HG03520 (cell line): ENCODE data around the gene VASP.
"Not testable (repeated sequence)": the region's sequence is repeated elsewhere in the genome, so short reads cannot be mapped to it uniquely, and the experiment has no call there.

Source experiments
- ATAC-seq: cut with Tn5 transposase; IDR thresholded peaks from one replicate; pipeline ENCODE4 v1.9.1; 2021; ENCODE audit warnings: mild to moderate bottlenecking, moderate library complexity; ENCODE audit not compliant: unreplicated experiment

The VASP gene

DNA sequence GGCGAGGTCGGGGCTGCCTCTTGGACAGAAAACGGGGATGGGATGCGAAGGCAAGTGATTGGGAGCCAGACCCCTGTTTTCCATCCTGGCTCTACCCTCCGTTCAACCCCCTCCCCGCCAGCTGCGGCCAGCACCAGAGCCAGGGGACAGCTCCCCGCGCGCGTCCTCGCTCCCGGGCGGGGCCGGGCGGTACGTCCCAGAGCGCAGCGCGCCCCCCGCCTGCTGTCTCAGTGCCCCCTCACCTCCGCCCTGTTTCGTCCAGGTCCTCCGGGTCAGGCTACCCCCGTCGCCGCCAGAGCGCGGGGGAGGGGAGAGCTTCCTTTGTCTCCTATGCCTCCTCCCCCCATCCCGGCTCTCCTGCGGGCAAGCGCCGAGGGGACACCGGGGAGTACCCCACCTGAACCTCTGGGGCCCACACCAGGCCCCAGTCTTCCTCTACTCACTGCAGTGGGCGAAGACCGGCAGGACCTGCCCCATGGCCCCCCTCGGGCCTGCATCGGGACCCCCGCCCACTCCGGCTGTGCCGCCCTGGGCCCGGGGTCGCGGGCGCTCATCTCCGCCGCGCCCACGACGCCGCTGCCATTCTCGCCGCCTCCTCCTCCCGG is 10.8 kb upstream of the VASP start:
- no peak for ATAC-seq

DNA sequence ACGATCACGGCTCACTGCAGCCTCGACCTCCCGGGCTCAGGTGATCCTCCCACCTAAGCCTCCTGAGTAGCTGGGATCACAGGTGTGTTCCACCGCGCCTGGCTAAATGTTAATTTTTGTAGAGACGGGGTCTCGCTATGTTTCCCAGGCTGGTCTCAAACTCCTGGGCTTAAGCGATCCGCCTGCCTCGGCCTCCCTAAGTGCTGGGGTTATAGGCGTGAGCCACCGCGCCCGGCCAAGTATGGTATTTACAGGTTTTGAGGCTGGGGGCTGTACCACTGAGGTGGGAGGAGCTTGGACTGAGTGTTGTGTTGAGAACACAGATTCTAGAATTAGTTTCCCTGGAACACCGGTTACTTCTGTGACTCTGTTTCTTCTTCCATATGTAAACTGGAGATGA is 9.5 kb upstream of the VASP start:
- no peak for ATAC-seq

DNA sequence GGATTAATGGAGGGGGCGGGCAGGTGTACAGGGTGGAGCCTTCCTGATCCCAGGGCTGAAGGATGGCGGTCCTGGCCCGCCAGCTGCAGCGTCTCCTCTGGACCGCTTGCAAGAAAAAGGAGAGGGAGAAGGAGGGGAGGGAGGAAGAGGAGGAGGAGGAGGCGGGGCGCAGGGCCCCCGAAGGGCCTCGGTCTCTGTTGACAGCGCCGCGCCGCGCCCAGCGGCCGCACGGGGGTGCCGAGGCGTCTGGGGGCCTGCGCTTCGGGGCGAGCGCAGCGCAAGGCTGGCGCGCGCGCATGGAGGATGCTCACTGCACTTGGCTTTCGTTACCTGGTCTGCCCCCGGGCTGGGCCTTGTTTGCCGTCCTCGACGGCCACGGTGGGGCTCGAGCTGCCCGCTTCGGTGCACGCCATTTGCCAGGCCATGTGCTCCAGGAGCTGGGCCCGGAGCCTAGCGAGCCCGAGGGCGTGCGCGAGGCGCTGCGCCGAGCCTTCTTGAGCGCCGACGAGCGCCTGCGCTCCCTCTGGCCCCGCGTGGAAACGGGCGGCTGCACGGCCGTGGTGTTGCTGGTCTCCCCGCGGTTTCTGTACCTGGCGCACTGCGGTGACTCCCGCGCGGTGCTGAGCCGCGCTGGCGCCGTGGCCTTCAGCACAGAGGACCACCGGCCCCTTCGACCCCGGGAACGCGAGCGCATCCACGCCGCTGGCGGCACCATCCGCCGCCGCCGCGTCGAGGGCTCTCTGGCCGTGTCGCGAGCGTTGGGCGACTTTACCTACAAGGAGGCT is 8.7 kb upstream of the VASP start, which contains the start of gene PPM1N:
Gene PPM1N, plus strand, starts transcription at position 33 of the 785 bp plus-strand sequence. Its CDS starts 30 bp downstream, at position 63.
- no peak for ATAC-seq

DNA sequence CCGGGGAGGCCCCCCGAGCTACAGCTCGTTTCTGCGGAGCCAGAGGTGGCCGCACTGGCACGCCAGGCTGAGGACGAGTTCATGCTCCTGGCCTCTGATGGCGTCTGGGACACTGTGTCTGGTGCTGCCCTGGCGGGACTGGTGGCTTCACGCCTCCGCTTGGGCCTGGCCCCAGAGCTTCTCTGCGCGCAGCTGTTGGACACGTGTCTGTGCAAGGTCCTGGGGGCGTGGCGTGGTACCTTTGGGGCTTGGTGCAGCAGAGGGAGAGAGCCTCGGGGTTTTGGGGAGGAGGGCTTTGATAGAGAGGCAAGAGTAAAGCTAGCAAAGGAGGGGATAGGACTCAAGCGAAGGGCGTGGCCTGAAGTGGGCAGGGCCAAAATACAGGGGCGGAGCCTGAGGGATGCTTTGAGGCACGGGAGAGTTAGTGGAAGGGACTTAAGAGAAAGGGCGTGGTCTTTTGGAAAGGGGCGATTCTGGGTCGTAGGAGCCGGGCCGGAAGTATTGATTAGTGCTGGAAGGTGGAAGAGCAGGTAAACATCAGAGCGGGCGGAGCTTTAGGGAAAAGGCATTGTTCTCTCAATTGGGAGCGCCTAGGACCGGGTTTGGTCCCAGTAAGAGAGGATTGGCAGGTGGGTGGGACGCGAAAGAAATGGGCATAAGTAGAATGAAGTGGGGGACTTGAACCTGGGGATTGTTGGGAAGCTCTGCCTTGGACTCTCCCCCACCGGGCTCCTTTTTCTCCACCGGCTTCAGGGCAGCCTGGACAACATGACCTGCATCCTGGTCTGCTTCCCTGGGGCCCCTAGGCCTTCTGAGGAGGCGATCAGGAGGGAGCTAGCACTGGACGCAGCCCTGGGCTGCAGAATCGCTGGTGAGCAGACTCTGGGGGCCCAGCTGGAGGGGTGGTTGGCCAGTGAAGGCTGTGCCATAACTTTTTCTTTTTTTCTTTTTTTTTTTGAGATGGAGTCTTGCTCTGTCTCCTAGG is 7.8 kb upstream of the VASP start:
- no peak for ATAC-seq

DNA sequence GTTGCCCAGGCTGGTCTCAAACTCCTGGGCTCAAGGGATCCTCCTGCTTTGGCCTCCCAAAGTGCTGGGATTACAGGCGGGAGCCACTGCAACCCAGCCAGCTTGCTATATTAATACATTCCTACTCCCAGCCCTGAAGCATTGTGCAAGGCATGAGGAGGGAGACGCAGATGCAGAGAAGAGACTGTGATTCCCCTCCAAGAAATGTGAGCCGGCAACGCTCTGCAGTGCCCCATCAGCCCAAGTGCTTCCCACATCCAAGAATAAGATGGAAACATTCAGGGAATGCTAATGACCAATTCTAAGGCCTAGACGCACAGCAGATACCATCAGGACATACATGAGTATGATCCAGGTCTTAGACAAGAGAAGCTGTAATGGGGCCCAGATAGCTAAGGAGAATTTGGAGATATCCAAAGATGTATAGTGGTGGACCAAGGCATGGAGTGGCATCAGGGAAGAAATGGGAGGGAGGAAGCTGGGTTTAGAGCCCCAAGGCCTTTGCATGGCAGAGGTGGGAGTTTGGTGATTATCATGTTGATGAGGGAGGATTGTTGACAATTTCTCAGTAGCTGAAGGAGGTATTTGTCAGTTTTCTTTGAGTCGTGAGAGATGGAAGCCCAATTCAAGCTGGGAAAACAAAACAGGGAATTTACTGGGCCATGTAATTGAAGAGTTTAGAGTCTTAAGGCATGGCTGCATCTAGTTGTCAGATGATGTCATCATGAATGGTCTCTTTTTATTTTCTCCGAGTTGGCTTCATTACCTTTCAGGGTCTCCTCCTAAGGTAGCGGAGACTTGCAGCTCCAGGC is 6.2 kb upstream of the VASP start:
- no peak for ATAC-seq

DNA sequence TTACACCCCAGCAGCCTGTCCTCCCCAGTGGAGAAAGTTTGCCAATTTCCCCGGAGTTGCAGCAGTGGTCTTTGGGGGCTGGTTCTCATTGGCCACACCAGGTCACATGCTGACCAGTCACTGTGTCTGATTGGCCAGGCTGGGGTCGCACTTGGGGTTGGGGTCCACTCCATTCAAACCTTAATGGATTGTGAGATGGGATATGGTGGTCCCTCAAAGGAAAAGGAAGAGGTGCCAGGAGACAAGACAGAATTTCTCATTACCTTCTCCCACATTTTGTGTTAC is 5.6 kb upstream of the VASP start:
- ATAC-seq: no peak

DNA sequence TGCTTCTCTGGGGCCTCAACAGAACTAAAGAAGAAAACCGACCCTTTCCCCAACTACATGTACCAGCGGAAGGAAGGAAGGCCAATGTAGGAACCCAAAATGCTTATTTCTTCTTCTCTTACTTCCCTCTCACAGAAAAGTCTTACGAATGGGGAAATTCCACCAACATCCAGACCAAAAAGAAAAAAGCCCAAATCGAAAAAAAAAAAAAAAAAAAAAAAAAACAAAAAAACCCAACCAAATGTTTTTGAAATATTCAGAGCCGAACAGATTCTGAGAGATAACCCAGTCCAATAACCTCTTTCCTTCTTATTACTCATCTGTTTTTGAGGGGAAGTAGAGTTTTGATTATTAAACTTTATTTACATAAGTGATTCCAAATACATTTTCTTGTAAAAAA is 5.2 kb upstream of the VASP start:
- ATAC-seq: no peak

DNA sequence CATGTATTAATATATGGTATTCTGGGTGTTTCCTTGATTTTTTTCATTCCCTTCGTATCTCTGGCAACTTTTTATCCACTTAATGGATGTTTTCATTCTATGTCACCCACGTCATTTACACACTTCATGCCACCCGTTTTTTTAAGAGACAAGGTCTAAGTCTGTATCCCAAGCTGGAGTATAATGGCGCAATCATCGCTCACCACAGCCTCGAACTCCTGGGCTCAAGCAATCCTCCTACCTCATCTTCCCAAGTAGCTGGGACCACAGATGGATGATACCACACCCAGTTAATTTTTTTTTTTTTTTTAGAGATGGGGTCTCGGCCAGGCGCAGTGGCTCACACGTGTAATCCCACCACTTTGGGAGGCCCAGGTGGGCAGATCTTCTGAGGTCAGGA is 3.4 kb upstream of the VASP start:
- no peak for ATAC-seq

DNA sequence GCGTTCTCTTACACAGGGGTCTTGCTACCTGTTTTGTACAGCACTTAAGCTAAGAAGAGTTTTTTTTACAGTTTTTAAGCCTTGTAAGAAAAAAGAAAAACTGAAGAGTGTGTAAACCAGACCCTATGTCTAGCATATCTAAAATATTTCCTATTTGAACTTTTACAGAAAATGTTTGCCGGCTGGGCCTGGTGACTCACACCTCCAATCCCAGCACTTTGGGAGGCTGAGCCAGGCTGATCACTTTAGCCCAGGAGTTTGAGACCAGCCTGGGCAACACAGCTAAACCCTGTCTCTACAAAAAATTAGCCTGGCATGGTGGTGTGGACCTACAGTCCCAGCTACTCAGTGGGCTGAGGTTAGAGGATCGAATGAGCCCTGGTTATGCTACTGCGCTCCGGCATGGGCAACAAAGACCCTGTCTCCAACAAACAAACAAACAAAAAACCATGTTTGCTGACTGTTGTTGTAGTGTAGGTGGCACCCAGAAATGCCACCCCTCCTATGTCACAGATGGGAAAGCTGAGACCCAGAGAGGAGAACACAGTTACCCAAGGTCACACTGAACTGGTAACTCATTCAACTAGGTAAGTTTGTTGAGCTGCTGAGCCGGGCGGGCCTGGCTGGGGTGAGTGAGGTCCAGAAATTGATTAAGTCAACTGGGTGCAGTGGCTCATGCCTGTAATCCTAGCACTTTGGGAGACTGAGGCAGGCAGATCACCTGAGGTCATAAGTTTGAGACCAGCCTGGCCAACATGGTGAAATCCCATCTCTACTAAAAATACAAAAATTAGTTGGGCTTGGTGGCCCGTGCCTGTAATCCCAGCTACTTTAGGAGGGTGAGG is 1.9 kb upstream of the VASP start:
- no peak for ATAC-seq

DNA sequence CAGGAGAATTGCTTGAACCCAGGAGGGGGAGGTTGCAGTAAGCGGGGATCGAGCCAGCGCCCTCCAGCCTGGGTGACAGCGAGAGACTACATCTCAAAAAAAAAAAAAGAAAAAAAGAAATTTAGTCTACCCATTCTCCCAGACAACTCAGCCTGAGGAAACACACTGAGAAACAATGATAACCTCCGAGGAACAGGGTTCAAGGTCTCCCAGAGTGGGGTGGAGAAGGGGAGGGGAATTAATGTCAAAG is 1.4 kb upstream of the VASP start:
- ATAC-seq: no peak

DNA sequence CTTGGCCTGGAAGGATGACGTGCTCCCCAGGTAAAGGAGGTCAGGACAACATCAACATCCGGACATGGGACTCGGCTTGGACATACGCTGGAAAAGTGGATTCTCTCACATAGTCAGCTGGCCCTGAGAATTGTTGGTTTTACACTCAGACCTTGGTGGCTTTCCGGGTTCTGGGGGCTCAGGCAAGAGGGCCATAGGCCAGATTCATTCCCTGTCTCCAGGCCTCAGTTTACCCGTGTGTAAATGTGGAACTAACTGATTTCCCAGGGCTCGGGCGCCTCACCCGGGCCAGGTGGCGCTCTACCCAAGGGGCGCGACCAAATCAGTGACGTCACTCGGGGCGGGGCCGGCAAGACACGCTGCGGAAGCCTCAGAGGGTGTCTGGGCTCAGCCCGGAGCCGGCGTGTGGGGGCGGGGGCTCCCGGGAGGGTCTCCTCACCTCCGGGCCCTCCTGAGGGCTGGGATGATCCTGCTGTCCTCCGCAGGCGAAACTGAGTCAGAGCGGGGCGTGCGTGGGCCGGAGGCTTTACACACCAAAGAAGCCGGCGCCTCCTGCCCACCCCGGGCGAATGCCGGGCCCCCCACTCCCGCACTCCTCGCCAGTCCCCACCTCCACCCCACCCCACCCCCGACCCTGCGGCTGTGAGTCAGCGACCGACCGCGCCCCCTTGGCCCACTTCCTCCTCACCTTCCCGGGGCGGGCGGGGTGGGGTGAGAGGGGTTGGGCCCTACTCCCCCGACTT is 862 bp upstream of the VASP start:
- ATAC-seq: peak; percentile 47

DNA sequence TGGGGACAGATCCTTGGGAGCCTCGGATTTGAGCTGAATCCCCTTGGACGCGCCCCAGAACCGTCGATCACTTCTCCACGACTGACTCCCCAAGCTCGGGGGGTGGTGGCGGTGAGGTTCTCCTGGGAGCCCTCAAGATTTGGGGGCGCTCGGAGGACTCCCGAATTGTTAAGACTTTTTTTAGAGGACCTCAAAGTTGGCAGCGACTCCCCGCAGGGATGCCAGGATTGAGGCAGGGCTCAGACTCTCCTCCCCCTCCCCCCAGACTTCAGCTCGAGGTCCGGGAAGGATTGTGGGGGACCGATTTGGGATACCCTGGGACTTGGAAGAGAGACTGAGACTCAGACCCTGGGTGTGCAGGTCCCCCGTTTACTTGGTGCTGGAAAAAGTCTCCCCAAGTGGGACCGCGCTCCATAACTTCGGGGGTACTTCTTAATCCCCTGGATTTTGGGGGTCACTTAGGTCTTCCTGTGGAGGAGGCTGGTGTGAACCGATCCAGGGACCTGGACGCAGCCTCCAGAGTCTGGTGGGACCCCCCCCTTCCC is 665 bp downstream of the VASP start:
- no peak for ATAC-seq

DNA sequence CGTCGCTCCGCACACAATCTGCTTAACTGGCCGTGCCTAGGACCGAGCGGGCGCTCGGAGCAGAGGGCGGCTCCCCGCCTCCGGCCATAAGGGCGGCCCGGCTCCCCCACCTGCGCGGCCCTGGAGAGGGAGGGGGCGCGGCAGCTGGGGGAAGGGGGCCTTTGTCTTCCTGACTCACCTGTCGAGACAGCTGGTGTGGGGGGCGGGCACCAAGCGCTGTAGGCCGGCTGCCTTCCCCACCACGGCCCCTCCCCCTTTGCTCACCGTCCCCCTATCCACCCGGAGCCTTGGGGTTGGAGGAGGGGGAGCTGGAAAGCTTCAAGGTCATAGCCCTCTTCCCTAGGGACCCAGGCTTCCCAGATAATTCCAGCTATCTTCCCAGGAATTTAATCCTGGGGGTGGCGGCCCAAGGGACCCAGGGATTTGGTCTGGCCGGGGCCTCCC is 1.2 kb downstream of the VASP start:
- no peak for ATAC-seq

DNA sequence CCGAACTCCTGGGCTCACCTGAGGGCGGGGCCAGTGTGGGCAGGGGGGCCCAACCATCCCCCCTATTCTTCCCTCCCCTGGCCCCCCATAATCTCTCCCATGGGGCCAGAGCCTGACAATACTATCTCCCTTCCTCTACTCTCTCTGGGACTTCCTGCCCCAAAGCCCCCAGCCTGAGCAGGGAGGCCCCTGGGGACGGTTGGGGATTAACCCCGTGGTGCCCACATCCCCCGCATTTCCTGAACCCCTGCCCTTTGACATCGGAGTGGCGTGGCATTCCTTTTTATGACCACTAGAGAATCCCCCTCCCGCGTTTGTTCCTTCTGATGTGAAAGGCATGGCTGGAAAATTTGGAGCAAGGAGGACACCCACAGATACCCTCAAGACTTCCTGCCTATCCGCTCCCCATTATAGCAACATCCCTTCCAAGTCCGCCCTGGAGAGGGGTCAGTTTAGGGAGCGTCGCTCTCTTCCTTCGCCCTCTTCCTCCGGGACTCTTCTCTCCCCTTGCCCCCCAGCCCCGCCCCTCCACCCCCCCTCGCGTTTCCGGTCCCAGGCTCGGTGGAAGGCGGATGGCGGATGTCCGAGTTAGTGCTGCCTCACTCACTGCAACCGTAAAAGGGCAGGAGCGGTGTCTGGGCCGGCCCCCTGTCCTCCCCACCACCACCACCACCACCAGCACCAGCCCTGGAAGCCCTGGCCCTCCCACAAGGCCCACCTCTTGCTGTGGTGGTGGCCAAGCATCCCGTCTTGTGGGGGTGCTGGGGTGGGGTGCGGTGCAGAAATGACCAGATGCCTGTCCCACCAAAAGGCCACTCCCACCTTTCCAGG is 1.8 kb downstream of the VASP start:
- no peak for ATAC-seq

DNA sequence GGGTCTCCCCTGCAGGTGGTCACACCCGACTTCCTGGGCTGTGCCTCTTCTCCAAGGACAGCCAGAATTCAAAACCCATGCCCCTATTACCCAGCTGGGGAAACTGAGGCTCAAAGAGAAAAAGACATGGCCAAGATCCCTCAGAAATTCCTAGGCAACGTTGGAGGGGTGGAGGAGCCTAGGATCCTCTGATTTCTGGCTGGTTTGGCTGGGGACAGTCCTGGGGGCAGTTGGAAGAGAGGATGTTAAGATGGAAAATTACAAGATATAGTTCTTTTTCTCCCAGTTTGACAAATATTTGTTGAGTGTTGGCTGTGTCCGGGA is 2.4 kb downstream of the VASP start:
- ATAC-seq: no peak

DNA sequence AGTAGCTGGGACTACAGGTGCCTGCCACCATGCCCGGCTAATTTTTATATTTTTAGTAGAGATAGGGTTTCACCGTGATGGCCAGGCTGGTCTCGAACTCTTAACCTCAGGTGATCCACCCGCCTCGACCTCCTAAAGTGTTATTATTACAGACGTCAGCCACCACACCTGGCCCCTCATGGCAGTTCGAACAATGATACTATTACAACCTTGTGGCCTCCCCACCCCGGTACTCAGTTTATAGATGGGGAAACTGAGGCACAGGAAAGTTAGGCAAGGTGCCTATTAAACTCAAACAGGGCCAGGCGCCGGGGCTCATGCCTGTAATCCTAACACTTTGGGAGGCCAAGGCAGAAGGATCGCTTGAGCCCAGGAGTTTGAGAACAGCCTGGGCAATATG is 3.1 kb downstream of the VASP start:
- not testable (repeated sequence) for ATAC-seq

DNA sequence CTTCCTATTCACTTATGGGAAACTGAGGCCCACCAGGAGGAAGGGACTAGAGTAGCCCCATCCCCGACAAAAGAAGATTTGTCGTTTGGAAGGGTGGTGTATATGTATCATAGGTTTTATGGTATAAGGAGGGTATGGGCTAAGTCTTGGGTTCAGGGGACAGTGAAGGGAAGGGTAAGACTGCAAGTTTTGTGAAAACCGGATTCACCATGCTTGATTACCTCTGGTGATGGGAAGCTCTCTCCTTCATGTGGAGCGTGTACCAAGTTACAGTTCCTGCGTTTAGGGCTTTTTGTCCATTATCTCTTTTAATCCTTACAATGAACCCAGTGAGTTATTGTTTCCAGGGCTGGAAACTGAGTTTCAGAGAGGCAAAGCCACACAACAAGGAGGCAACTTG is 3.8 kb downstream of the VASP start:
- ATAC-seq: no peak

DNA sequence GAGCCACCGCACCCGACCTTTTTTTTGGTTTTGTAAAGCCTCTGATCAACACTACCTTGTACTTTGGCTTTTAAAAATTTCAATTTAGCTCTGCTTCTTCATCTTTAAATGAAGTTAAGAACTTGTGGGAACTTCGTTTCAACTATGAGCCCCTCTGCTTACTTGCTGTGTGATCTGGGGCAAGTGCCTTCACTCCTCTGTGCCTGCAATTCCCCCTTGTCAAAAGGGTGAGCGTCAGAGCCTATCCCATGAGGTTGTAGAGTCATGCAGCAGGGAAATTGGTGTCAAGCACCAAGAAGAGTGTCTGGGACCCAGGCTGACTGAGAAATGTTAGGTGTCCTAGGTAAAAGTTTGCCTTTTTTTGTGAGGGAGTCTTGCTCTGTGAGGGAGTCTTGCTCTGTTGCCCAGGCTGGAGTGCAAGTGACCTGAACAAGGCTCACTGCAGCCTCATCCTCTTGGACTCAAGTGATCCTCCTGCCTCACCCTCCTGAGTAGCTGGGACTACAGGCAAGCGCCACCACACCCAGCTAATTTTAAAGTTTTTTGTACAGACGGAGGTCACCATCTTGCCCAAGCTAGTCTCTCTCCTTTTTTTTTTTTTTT is 5.7 kb downstream of the VASP start:
- ATAC-seq: no peak
